GM21723 (cell line): ENCODE data around the gene TUBA1B.

Experiments used
- ATAC-seq: cut with Tn5 transposase; IDR thresholded peaks from one replicate; pipeline ENCODE4 v1.9.1; 2021; ENCODE audit warnings: mild to moderate bottlenecking, moderate library complexity; ENCODE audit not compliant: unreplicated experiment

TUBA1B gene

DNA sequence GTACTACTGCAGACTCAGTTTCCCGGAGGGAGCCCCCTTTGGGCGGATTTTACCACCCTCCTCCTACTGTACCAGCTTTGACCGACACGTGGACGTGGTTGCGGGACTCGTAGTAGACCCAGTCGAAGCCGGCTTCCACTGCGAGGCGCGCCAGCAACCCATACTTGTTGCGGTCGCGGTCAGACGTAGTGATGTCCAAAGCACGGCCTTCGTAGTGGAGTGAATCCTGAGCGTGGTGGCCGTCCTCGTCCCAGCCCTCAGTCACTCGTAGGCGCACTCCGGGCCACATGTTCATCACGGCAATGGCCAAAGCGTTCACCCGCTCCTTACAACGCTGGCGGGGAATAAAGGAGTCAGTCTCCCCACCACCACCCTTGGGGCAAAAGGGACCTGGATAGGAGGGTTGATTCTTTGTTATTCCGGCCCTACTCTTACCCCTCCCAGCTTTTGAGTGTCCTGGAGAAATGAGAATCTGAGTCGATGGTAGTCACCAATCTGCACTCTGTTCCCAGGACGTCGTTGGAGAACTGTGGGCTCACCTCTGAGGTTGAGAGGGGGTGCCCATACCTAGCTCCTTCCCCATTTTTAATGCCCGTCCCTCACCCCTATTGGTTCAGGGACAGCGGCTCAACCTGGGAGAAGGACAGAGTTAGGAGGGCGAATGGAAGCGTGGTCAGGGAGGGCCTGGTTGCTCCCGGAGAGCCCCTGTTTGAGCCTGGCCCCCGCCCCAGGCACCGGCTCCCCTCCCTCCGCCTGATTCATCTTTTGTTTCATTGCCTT, 39.9 kb downstream of the TUBA1B start:
- no peak for ATAC-seq

DNA sequence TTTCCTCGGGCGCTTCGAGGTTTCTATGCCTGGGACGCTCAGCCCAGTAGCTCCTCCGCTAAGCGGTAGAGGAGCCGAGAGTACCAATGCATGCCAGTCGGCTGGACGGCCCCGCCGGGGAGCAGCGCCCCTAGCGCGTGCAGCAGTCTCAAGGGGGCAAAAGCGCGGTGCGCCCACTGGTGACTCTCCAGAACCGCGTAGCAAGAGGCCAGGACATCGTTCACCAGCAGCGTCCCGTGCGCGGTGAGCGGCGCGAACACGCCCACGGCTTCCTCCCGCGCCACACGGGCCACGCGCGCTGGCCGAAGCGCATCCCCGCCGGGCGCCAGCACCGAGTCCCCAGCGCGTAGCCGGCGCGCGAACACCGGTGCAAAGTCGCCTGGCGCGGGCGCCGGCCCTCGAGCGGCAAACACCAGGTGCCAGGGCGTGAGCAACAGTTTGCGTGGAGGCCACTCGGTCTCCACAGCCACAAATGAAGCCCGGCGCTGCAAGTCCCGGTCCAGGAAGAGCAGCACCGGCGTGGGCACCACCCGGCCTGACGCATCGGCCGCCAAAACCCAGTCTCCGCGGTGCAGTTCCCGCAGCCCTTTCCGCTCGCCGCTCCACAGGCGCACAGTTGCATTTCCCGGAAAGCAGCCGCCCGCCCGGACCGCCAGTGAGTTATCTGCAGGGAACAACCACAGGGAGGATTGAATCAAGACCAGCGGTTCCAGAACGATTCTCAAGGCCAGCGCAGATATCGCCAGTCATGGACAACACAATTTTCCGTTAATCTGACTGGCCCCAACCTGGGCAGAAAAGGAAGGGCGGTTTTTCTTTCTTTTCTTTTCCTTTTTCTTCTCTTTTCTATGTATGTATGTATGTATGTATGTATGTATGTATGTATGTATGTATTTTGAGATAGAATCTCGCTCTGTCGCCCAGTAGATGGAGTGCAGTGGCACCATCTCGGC, 41.1 kb downstream of the TUBA1B start:
- ATAC-seq: no peak

DNA sequence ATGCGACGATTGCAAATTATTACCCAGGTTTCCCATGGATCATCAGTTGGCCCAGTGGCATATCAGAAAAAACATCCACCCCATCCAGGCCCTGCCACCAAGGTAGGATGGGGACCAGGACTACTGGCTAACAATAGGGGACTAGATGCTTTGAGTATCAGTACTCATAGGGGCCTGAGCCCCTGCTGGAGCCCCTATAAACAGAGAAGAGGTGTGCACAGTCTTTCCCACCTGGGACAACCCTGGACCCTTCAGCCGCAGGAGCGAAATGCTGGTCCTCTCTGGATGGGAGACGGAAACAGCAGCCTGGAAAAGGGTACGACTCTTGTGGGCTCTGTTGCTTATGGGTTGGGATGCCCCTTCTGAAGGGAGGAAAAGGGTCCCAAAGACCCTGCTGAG, 42.3 kb downstream of the TUBA1B start:
- ATAC-seq: no peak

DNA sequence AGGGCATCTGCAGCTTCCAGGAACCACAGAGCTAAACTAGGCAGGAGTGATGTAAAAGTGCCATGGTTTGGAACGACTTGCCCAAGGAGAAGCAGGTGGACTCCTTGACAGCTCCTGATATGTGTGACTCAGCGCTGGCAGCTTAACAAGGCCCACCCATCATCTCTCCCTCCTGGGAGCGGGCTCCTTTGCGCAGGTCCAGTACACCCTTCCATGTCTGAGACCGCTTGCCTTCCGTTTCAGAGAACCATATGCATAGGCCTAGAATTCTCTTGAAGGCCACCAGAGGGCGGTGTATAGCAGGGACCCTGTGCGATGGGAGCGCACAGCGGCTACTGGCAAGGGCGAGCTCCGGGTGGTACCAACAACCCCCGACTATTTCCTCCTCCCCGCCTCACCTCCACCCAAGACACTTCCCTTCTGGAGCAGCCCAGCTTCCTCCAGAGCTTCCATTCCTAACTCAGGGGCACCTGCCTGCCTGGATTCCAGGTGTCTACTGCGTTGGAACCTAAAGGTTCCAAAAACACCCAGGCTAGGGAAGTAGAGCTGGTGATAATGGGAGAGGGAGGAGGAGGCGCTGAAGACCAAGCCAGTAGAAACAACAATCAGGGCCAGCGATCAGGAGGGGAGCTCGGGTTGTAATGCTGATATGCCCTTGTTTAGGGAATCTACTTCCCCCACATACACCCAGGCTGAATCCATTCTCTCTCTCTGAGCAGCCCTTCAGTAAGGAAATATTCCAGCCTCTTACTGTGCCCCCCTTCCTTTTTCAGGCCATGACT, 42.9 kb downstream of the TUBA1B start:
- peak; percentile 87 for ATAC-seq

DNA sequence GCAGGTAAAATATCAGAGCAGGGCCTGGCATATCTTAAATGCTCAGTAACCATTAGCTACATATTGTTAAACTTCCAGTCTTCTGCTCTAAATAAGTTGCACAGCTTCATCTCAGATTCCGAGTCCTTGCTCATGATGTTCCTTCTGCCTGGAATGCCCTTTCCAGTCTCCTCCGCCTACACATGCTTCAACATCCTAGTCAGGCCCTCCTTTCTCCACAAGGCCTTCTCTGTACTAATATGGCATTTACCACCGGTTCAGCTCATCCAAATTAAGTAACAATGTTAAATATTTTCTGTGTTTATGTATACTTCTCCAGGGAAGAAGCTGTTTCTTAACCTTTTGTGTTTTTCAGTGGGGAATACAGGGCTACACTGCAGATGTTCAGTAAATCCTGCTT, 45.1 kb downstream of the TUBA1B start:
- ATAC-seq: no peak

DNA sequence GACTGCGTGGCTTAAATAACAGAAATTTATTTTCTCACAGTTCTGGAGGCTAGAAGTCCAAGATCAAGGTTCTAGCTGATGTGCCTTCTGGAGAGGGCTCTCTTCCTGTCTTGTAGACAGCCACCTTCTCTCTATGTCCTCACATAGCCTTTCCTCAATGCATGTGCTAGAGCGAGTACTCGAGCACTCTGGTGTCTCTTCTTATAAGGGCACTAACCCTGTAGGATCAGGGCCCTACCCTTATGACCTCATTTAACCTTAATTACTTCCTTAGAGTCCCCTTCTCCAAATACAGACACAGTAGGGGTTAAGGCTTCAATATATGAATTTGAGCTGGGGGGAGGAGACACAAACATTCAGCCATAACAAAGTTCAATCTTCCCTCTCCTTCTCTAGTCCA, 46.8 kb downstream of the TUBA1B start:
- no peak for ATAC-seq

DNA sequence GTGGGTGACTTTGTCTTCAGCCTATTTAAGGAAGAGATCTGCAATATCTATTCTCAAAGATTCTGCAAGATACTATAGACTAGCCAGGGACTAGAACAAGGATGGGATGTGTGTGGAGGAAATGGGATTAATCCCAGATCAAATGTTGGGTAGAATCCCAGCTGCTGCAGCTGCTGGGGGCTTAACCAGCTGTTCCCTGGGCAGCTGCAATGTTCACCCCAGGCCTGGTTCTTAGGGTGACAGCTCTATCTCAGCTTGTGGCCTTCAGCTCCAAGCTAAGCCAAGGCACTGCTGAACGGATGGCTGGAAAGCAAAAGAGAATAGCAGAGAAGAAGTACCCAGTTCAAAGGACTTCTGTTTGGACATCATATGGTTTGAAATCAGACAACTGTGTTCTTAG, 51.4 kb downstream of the TUBA1B start:
- ATAC-seq: no peak
